ENCODE data around the gene ANXA5. TPM values are rescaled to one million over a fixed set of nuclear protein-coding genes. Genes with fewer than 3 reads are reported as not detected.

Gene ANXA5
- total RNA-seq: 193 TPM

DNA sequence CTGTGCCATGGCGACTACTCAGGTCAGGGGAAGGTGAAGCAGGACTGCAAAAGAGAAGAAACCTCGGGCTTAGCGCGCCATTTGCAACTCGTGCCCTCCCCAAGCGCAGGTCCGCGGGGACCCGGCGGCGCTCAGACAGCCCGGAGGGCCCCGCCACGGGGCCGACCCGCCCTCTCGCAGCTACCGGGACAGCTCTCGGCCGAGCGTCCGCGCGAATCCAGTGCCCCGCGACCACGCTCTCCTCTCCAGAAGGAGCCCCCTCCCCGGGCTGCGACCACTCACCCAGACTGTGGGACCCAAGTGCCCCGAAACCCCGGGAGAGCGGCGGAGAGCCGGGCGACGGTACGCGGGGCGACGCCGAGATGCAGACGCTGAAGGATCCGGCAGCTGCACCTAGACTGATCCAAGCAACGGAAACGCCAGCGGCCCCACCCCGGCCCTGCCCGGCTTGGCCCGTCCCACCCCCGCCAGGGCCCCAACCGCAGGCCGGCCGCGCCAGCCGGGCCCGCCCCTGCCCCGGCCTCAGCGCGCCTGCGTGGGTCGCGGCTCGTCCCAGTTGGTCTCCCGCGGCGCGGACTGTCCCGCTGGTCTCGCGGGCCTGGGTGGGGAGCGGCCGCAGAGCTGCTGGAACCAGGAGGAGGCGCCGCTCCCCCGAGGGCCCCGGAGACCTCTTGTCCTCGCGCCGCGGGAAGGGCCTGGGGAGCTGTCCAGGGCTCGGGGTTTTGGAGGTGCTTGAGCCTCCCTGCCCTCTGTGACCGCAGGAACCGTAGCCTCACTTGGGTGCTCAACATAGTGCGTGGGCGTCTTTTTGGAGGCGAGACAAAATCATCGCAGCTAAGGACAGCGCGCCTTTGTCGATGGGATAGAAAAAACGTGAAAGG, at the start of gene ANXA5:
ANXA5 (minus strand) TSS at position 400 of the 881 bp plus-strand sequence; CDS start at position 9, 391 bp downstream.
- H3K4me3 ChIP-seq (ENCODE audit: low read length in 3 of 3): peak within 1 kb of the TSS; percentile 91 to 95 (median 94)
- peaks cover 9 to 23% (median 10%) of the 10 kb centered on the region in 3 donors for H3K4me1 ChIP-seq (ENCODE audit: control insufficient read depth in 3 of 3, insufficient read depth in 3 of 3, low read length in 3 of 3)
- H3K27ac ChIP-seq (ENCODE audit: low read depth, low read length): peak within 1 kb of the TSS; percentile 96
- no peaks in the 10 kb centered on the region for H3K36me3 ChIP-seq (ENCODE audit: control insufficient read depth in 3 of 3, insufficient read depth in 3 of 3, low read length in 3 of 3)
- no peaks in the 10 kb centered on the region for H3K27me3 ChIP-seq (ENCODE audit: control insufficient read depth in 3 of 3, insufficient read depth in 3 of 3, low read length in 3 of 3)
- peak within 1 kb of the TSS; percentile 92 to 99 (median 93) for H3K9ac ChIP-seq (ENCODE audit: low read depth in 1 of 3, low read length in 3 of 3)
- no peaks in the 10 kb centered on the region for H3K9me3 ChIP-seq (ENCODE audit: control insufficient read depth in 3 of 3, low read length in 3 of 3)

- Histone ChIP-seq H3K9ac (ENCODE audit: low read depth in 1 of 3, low read length in 3 of 3) (no peak overlapping the region), H3K27ac (ENCODE audit: low read depth, low read length) (no peak overlapping the region), H3K4me3 (ENCODE audit: low read length in 3 of 3) (no peak overlapping the region), H3K9me3 (ENCODE audit: control insufficient read depth in 3 of 3, low read length in 3 of 3) (no peaks in the 10 kb centered on the region), H3K36me3 (ENCODE audit: control insufficient read depth in 3 of 3, insufficient read depth in 3 of 3, low read length in 3 of 3) (no peaks in the 10 kb centered on the region), H3K27me3 (ENCODE audit: control insufficient read depth in 3 of 3, insufficient read depth in 3 of 3, low read length in 3 of 3) (no peaks in the 10 kb centered on the region), H3K4me1 (ENCODE audit: control insufficient read depth in 3 of 3, insufficient read depth in 3 of 3, low read length in 3 of 3) (no peaks in the 10 kb centered on the region)
Observed at GRCh38 chr4:121742794-121743193, 46.0 kb upstream of the ANXA5 start.

GRCh38 chr4:121741751-121742150, 45.0 kb upstream of the ANXA5 start:
- H3K9ac ChIP-seq (ENCODE audit: low read depth in 1 of 3, low read length in 3 of 3): no peak overlapping the region
- no peaks in the 10 kb centered on the region for H3K27me3 ChIP-seq (ENCODE audit: control insufficient read depth in 3 of 3, insufficient read depth in 3 of 3, low read length in 3 of 3)
- H3K9me3 ChIP-seq (ENCODE audit: control insufficient read depth in 3 of 3, low read length in 3 of 3): no peaks in the 10 kb centered on the region
- H3K36me3 ChIP-seq (ENCODE audit: control insufficient read depth in 3 of 3, insufficient read depth in 3 of 3, low read length in 3 of 3): no peaks in the 10 kb centered on the region
- H3K4me1 ChIP-seq (ENCODE audit: control insufficient read depth in 3 of 3, insufficient read depth in 3 of 3, low read length in 3 of 3): no peaks in the 10 kb centered on the region
- no peak overlapping the region for H3K4me3 ChIP-seq (ENCODE audit: low read length in 3 of 3)
- no peak overlapping the region for H3K27ac ChIP-seq (ENCODE audit: low read depth, low read length)

DNA sequence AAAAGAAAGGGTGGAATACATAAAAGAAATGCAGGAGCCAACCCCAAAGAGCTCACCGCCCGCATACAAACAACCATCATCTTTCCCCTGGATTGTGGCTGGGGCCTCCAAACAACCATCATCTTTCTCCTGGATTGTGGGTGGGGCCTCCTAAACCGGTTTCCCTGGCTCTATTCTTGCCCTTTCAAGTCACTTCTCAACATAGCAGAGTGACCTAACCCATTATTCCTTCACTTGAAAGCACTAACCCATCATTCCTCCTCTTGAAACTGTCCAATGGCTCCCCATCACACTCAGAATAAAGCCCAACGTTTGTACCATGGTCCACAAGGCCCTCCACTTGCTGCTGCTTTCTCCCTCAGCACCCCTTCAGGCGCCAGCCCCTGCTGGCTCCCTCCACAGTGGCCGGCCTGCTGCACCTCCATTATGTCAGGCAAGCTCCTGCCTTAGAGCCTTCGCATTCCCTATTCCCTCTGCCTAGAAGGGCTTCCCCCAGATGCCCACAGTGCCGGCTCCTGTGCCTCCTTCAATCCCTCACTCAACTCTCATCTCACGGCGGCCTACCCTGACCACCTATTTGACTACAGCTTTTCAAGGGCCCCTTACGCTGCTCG, 44.1 kb upstream of the ANXA5 start:
- no peak overlapping the region for H3K4me3 ChIP-seq (ENCODE audit: low read length in 3 of 3)
- no peak overlapping the region for H3K9ac ChIP-seq (ENCODE audit: low read depth in 1 of 3, low read length in 3 of 3)
- no peaks in the 10 kb centered on the region for H3K27me3 ChIP-seq (ENCODE audit: control insufficient read depth in 3 of 3, insufficient read depth in 3 of 3, low read length in 3 of 3)
- no peaks in the 10 kb centered on the region for H3K9me3 ChIP-seq (ENCODE audit: control insufficient read depth in 3 of 3, low read length in 3 of 3)
- H3K4me1 ChIP-seq (ENCODE audit: control insufficient read depth in 3 of 3, insufficient read depth in 3 of 3, low read length in 3 of 3): no peaks in the 10 kb centered on the region
- no peaks in the 10 kb centered on the region for H3K36me3 ChIP-seq (ENCODE audit: control insufficient read depth in 3 of 3, insufficient read depth in 3 of 3, low read length in 3 of 3)
- H3K27ac ChIP-seq (ENCODE audit: low read depth, low read length): no peak overlapping the region

GRCh38 chr4:121739575-121739974, 42.8 kb upstream of the ANXA5 start:
- Histone ChIP-seq H3K27me3 (ENCODE audit: control insufficient read depth in 3 of 3, insufficient read depth in 3 of 3, low read length in 3 of 3) (no peaks in the 10 kb centered on the region), H3K36me3 (ENCODE audit: control insufficient read depth in 3 of 3, insufficient read depth in 3 of 3, low read length in 3 of 3) (no peaks in the 10 kb centered on the region), H3K4me1 (ENCODE audit: control insufficient read depth in 3 of 3, insufficient read depth in 3 of 3, low read length in 3 of 3) (no peaks in the 10 kb centered on the region), H3K27ac (ENCODE audit: low read depth, low read length) (no peak overlapping the region), H3K9me3 (ENCODE audit: control insufficient read depth in 3 of 3, low read length in 3 of 3) (no peaks in the 10 kb centered on the region), H3K9ac (ENCODE audit: low read depth in 1 of 3, low read length in 3 of 3) (no peak overlapping the region), H3K4me3 (ENCODE audit: low read length in 3 of 3) (no peak overlapping the region)

GRCh38 chr4:121738780-121739535, 42.2 kb upstream of the ANXA5 start:
- no peak overlapping the region for H3K9ac ChIP-seq (ENCODE audit: low read depth in 1 of 3, low read length in 3 of 3)
- no peak overlapping the region for H3K27ac ChIP-seq (ENCODE audit: low read depth, low read length)

GRCh38 chr4:121737846-121738554, 41.2 kb upstream of the ANXA5 start:
- Histone ChIP-seq H3K27ac (ENCODE audit: low read depth, low read length) (no peak overlapping the region), H3K9me3 (ENCODE audit: control insufficient read depth in 3 of 3, low read length in 3 of 3) (no peaks in the 10 kb centered on the region), H3K9ac (ENCODE audit: low read depth in 1 of 3, low read length in 3 of 3) (no peak overlapping the region)

More at GRCh38 chr4:121738780-121739535, 42.2 kb upstream of the ANXA5 start:
- no peak overlapping the region for H3K4me3 ChIP-seq (ENCODE audit: low read length in 3 of 3)
- H3K36me3 ChIP-seq (ENCODE audit: control insufficient read depth in 3 of 3, insufficient read depth in 3 of 3, low read length in 3 of 3): no peaks in the 10 kb centered on the region
- H3K27me3 ChIP-seq (ENCODE audit: control insufficient read depth in 3 of 3, insufficient read depth in 3 of 3, low read length in 3 of 3): no peaks in the 10 kb centered on the region
- H3K9me3 ChIP-seq (ENCODE audit: control insufficient read depth in 3 of 3, low read length in 3 of 3): no peaks in the 10 kb centered on the region
- no peaks in the 10 kb centered on the region for H3K4me1 ChIP-seq (ENCODE audit: control insufficient read depth in 3 of 3, insufficient read depth in 3 of 3, low read length in 3 of 3)

GRCh38 chr4:121736735-121737351, 40.1 kb upstream of the ANXA5 start:
- Histone ChIP-seq H3K27me3 (ENCODE audit: control insufficient read depth in 3 of 3, insufficient read depth in 3 of 3, low read length in 3 of 3) (no peaks in the 10 kb centered on the region), H3K27ac (ENCODE audit: low read depth, low read length) (no peak overlapping the region), H3K36me3 (ENCODE audit: control insufficient read depth in 3 of 3, insufficient read depth in 3 of 3, low read length in 3 of 3) (no peaks in the 10 kb centered on the region), H3K4me1 (ENCODE audit: control insufficient read depth in 3 of 3, insufficient read depth in 3 of 3, low read length in 3 of 3) (no peaks in the 10 kb centered on the region), H3K9ac (ENCODE audit: low read depth in 1 of 3, low read length in 3 of 3) (no peak overlapping the region), H3K9me3 (ENCODE audit: control insufficient read depth in 3 of 3, low read length in 3 of 3) (no peaks in the 10 kb centered on the region), H3K4me3 (ENCODE audit: low read length in 3 of 3) (no peak overlapping the region)

More at GRCh38 chr4:121737846-121738554, 41.2 kb upstream of the ANXA5 start:
- H3K4me1 ChIP-seq (ENCODE audit: control insufficient read depth in 3 of 3, insufficient read depth in 3 of 3, low read length in 3 of 3): no peaks in the 10 kb centered on the region
- no peak overlapping the region for H3K4me3 ChIP-seq (ENCODE audit: low read length in 3 of 3)
- H3K27me3 ChIP-seq (ENCODE audit: control insufficient read depth in 3 of 3, insufficient read depth in 3 of 3, low read length in 3 of 3): no peaks in the 10 kb centered on the region
- no peaks in the 10 kb centered on the region for H3K36me3 ChIP-seq (ENCODE audit: control insufficient read depth in 3 of 3, insufficient read depth in 3 of 3, low read length in 3 of 3)

DNA sequence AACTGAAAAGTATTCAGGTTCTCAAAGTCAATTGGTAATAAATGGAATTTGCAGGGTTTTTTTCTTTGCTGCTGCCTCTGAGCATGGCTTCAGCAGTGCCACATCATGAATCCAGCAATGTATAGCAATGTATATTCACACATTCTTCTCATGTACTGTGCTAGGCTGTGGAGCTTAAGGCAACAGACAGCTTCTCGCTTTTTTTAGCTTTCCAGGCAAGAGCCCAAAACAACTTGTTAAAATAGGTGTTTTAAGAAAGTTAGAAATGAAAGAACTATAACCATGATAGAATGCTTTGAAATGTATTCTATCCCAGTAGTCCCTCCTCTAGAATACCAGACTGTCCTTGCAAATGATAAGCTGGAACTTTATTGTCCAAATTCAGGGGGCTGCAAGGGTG, 37.8 kb upstream of the ANXA5 start:
- Histone ChIP-seq H3K27me3 (ENCODE audit: control insufficient read depth in 3 of 3, insufficient read depth in 3 of 3, low read length in 3 of 3) (no peaks in the 10 kb centered on the region), H3K4me3 (ENCODE audit: low read length in 3 of 3) (no peak overlapping the region), H3K27ac (ENCODE audit: low read depth, low read length) (no peak overlapping the region), H3K4me1 (ENCODE audit: control insufficient read depth in 3 of 3, insufficient read depth in 3 of 3, low read length in 3 of 3) (no peaks in the 10 kb centered on the region), H3K9me3 (ENCODE audit: control insufficient read depth in 3 of 3, low read length in 3 of 3) (no peaks in the 10 kb centered on the region), H3K9ac (ENCODE audit: low read depth in 1 of 3, low read length in 3 of 3) (no peak overlapping the region), H3K36me3 (ENCODE audit: control insufficient read depth in 3 of 3, insufficient read depth in 3 of 3, low read length in 3 of 3) (no peaks in the 10 kb centered on the region)
